ENCODE measurements around the gene SNCB.

Gene SNCB

DNA sequence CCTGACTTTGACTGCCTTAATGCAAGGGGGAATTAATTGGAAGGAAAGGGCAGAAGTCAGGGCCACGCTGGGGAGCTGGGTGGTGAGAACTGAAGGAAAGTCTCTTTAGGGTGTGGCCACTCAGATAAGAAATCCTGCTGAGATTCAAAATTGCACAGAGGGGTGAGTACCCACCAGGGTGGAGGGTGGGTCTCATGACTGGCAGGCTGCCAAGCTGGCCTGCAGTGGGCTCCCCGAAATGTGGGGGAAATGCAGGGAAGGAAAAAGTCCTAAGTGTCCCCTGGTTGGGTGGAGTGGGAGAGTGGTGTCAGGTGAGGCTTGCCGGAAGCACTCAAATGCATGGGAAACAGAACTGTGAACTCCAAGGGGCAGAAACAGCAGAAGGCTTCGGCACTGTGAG lies 41.1 kb upstream of the SNCB start:
- H3K4me3 ChIP-seq (ENCODE audit: low read length, poor library complexity, severe bottlenecking), result no peak overlapping the region
- H3K9ac ChIP-seq (ENCODE audit: low read depth, low read length, poor library complexity, severe bottlenecking), result no peak overlapping the region
- H3K27me3 ChIP-seq (ENCODE audit: insufficient read depth, low read length, poor library complexity, severe bottlenecking), result no peaks in the 10 kb centered on the region
- H3K9me3 ChIP-seq (ENCODE audit: insufficient read depth, low read depth, low read length), result no peaks in the 10 kb centered on the region
- no peak for TF ChIP-seq EZH2phosphoT487 (IDR thresholded peaks at IDR 0.05; ENCODE audit: borderline replicate concordance)
- TF ChIP-seq, protein P1, sequence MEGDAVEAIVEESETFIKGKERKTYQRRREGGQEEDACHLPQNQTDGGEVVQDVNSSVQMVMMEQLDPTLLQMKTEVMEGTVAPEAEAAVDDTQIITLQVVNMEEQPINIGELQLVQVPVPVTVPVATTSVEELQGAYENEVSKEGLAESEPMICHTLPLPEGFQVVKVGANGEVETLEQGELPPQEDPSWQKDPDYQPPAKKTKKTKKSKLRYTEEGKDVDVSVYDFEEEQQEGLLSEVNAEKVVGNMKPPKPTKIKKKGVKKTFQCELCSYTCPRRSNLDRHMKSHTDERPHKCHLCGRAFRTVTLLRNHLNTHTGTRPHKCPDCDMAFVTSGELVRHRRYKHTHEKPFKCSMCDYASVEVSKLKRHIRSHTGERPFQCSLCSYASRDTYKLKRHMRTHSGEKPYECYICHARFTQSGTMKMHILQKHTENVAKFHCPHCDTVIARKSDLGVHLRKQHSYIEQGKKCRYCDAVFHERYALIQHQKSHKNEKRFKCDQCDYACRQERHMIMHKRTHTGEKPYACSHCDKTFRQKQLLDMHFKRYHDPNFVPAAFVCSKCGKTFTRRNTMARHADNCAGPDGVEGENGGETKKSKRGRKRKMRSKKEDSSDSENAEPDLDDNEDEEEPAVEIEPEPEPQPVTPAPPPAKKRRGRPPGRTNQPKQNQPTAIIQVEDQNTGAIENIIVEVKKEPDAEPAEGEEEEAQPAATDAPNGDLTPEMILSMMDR (conservative IDR thresholded peaks at IDR 0.05; ENCODE audit: low read length), result no peak
- no peaks in the 10 kb centered on the region for H3K36me3 ChIP-seq (ENCODE audit: insufficient read depth, low read length)
- H3F3A ChIP-seq (ENCODE audit: low read depth), result no peaks in the 10 kb centered on the region
- no peaks in the 10 kb centered on the region for H3K9me2 ChIP-seq (replicated peaks; ENCODE audit: low read depth, low read length)
- H4K20me1 ChIP-seq (ENCODE audit: insufficient read depth, low read length, poor library complexity, severe bottlenecking), result no peaks in the 10 kb centered on the region
- H3K4me2 ChIP-seq (ENCODE audit: low read depth, low read length, poor library complexity, severe bottlenecking), result no peak overlapping the region
- H3K4me1 ChIP-seq (ENCODE audit: insufficient read depth, low read length, poor library complexity, severe bottlenecking), result peaks cover 5% of the 10 kb centered on the region
- H3K79me2 ChIP-seq (ENCODE audit: insufficient read depth, low read length), result no peaks in the 10 kb centered on the region
- H2AFZ ChIP-seq (ENCODE audit: low read length), result no peak overlapping the region

DNA sequence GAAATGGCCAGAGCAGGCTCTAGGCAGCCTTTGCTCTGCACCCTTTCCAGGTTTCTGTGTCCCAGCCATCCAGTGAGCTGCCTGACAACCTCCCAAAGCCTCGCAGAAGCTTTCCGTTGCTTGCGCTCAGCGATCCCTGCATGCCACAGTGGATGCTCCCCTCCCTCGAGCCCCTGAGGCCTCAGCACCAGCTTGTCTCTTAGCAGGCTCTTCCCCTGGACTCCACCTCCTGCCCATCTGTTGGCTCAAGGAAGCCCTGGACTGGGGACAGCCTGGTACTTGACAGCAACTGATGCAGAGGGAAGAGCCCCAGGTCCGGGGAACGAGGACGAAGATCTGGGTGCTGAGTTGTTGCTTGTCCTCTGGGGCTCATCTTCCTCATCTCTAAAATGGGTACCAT lies 40.1 kb upstream of the SNCB start:
- Histone ChIP-seq H2AFZ (ENCODE audit: low read length) (no peak overlapping the region), H3K9me3 (ENCODE audit: insufficient read depth, low read depth, low read length) (no peaks in the 10 kb centered on the region)

DNA sequence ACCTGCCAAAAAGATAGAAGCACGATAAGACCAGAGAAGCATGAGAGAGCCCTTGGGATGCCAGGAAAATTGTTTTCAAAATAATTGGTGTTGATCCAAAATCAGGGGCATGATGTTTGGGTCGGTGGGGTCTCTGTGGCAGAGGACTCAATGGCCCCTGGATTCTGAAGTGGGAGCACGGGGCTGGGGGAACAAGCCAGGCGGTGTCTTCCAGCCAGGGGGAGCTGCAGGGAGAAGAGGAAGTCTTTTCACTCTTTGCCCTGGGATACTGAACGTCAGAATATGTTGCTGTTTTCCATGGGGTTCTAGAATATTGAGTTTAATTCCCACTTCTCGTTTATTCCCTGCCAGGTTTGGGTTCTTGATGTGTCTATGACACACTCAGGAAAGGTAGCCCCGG lies 37.3 kb upstream of the SNCB start:
- no peaks in the 10 kb centered on the region for H3K9me3 ChIP-seq (ENCODE audit: insufficient read depth, low read depth, low read length)
- H2AFZ ChIP-seq (ENCODE audit: low read length), result no peak overlapping the region
- H4K20me1 ChIP-seq (ENCODE audit: insufficient read depth, low read length, poor library complexity, severe bottlenecking), result no peaks in the 10 kb centered on the region
- no peaks in the 10 kb centered on the region for H3K27me3 ChIP-seq (ENCODE audit: insufficient read depth, low read length, poor library complexity, severe bottlenecking)
- no peaks in the 10 kb centered on the region for H3K79me2 ChIP-seq (ENCODE audit: insufficient read depth, low read length)
- no peaks in the 10 kb centered on the region for H3K9me2 ChIP-seq (replicated peaks; ENCODE audit: low read depth, low read length)
- H3K4me2 ChIP-seq (ENCODE audit: low read depth, low read length, poor library complexity, severe bottlenecking), result no peak overlapping the region
- no peak overlapping the region for H3K9ac ChIP-seq (ENCODE audit: low read depth, low read length, poor library complexity, severe bottlenecking)
- no peaks in the 10 kb centered on the region for H3K36me3 ChIP-seq (ENCODE audit: insufficient read depth, low read length)
- no peaks in the 10 kb centered on the region for H3K4me1 ChIP-seq (ENCODE audit: insufficient read depth, low read length, poor library complexity, severe bottlenecking)
- H3K4me3 ChIP-seq (ENCODE audit: low read length, poor library complexity, severe bottlenecking), result no peak overlapping the region
- H3F3A ChIP-seq (ENCODE audit: low read depth), result no peaks in the 10 kb centered on the region
- TF ChIP-seq, protein P1 (conservative IDR thresholded peaks at IDR 0.05; ENCODE audit: low read length), result no peak

More for the DNA sequence above, 40.1 kb upstream of the SNCB start:
- Histone ChIP-seq H3K4me1 (ENCODE audit: insufficient read depth, low read length, poor library complexity, severe bottlenecking) (no peaks in the 10 kb centered on the region), H3F3A (ENCODE audit: low read depth) (no peaks in the 10 kb centered on the region), H3K9ac (ENCODE audit: low read depth, low read length, poor library complexity, severe bottlenecking) (no peak overlapping the region), H3K36me3 (ENCODE audit: insufficient read depth, low read length) (no peaks in the 10 kb centered on the region), H3K27me3 (ENCODE audit: insufficient read depth, low read length, poor library complexity, severe bottlenecking) (no peaks in the 10 kb centered on the region), H4K20me1 (ENCODE audit: insufficient read depth, low read length, poor library complexity, severe bottlenecking) (no peaks in the 10 kb centered on the region), H3K9me2 (replicated peaks; ENCODE audit: low read depth, low read length) (no peaks in the 10 kb centered on the region), H3K4me2 (ENCODE audit: low read depth, low read length, poor library complexity, severe bottlenecking) (no peak overlapping the region), H3K4me3 (ENCODE audit: low read length, poor library complexity, severe bottlenecking) (no peak overlapping the region), H3K79me2 (ENCODE audit: insufficient read depth, low read length) (no peaks in the 10 kb centered on the region)
- TF ChIP-seq EZH2phosphoT487 (IDR thresholded peaks at IDR 0.05; ENCODE audit: borderline replicate concordance), result no peak
- TF ChIP-seq, protein P1 (conservative IDR thresholded peaks at IDR 0.05; ENCODE audit: low read length), result no peak

All from Loucy (cell line).